ENCODE measurements around the gene GRIN1. TPM values are rescaled to one million over a fixed set of nuclear protein-coding genes. Genes with fewer than 3 reads are reported as not detected.
A peak's percentile ranks its signal among the peaks of the same experiment; 100 is the strongest.

GRIN1 gene
- total and polyA plus RNA-seq, 2 of the 13 experiments (the other 11 are each of a cell fraction or from before 2014, with no cell fraction given) = 0.13 TPM; not detected in 1

DNA sequence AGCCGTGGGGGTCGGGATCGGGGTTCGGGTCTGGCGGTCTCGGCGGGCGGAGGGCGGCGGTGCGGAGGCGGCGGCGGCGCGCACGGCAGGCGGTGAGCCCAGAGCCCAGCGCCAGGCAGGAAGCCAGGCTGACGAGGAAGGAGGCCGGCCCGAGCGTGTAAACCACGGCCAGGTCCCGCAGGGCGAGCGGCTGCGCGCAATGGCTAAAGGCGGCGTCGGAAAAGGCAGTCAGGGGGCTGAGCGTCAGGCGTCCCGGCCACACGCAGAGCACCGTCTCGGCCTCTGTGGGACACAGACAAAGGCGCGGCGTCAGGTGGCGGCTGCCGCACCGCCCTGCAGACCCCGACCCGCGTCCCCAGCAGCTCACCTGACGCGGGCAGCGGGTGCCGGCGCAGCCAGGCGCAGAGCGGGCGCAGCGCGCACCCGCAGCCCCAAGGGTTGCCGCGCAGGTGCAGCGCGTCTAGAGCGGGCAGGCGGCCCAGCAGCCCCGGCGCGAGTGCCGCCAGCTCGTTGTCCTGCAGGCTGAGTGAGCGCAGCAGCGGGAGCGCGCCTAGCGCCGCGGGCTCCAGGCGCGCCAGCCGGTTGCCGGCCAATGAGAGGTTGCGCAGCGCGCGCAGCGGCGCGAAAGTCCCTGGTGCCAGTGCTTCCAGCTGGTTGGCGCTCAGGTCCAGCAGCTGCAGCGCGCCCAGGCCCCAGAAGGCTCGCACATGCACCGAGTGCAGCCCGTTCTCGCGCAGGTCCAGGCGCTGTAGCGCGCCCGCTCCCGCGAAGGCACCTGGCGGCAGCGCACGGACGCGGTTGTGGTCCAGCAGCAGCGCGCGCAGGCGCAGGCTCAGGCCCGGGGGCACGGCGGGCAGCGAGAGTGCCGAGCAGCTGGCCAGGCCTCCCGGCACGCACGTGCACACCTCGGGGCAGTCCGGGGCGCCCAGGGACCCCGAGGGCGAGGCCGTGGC lies 30.2 kb downstream of the GRIN1 start (continued):
- TF ChIP-seq, protein P1, sequence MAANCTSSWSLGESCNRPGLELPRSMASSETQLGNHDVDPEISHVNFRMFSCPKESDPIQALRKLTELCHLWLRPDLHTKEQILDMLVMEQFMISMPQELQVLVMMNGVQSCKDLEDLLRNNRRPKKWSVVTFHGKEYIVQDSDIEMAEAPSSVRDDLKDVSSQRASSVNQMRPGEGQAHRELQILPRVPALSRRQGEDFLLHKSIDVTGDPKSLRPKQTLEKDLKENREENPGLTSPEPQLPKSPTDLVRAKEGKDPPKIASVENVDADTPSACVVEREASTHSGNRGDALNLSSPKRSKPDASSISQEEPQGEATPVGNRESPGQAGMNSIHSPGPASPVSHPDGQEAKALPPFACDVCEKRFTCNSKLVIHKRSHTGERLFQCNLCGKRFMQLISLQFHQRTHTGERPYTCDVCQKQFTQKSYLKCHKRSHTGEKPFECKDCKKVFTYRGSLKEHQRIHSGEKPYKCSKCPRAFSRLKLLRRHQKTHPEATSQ (CRISPR knock-in tag; IDR thresholded peaks at IDR 0.05; ENCODE audit: borderline replicate concordance) = no peak
- no peak for TF ChIP-seq POLR2G (IDR thresholded peaks at IDR 0.05; ENCODE audit: low read depth, low read length)
- TF ChIP-seq LCORL (IDR thresholded peaks at IDR 0.05) = no peak
- TF ChIP-seq LCORL (CRISPR knock-in tag; IDR thresholded peaks at IDR 0.05) = no peak
- peak; percentile 77; the same call in 1 of the 2 replicates for TF ChIP-seq MTA1 (CRISPR knock-in tag; IDR thresholded peaks at IDR 0.05; ENCODE audit: borderline replicate concordance)
- TF ChIP-seq, protein P2, sequence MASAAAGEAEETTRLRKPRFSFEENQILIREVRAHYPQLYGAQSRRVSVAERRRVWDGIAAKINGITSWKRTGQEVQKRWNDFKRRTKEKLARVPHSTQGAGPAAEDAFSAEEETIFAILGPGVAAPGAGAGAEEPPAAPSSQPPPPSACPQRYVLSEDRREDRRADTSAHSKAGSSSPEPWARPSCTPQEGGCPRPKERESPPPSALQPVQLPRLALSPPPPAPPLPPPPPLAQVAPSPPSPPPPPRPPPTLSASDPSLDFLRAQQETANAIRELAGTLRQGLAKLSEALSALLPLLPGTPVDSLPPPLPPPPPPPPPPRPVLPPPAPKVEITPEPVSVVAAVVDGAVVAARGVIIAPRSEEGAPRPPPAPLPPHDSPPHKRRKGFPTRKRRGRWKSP (CRISPR knock-in tag; IDR thresholded peaks at IDR 0.05) = peak; percentile 100
- TF ChIP-seq ZFYVE20 (CRISPR knock-in tag; IDR thresholded peaks at IDR 0.05; ENCODE audit: borderline replicate concordance, low read depth) = no peak
- TF ChIP-seq EP300 (IDR thresholded peaks at IDR 0.05; ENCODE audit: low read depth in 2 of 2, low read length in 2 of 2) = no peak
- TF ChIP-seq EP300 (CRISPR knock-in tag; IDR thresholded peaks at IDR 0.05; ENCODE audit: borderline replicate concordance) = no peak
- TF ChIP-seq ZNF790 (CRISPR knock-in tag; IDR thresholded peaks at IDR 0.05; ENCODE audit: borderline replicate concordance) = 0 out of 2 replicates have a peak, but pooled peaks have one; percentile 45
- TF ChIP-seq, protein P3, sequence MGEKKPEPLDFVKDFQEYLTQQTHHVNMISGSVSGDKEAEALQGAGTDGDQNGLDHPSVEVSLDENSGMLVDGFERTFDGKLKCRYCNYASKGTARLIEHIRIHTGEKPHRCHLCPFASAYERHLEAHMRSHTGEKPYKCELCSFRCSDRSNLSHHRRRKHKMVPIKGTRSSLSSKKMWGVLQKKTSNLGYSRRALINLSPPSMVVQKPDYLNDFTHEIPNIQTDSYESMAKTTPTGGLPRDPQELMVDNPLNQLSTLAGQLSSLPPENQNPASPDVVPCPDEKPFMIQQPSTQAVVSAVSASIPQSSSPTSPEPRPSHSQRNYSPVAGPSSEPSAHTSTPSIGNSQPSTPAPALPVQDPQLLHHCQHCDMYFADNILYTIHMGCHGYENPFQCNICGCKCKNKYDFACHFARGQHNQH (CRISPR knock-in tag; IDR thresholded peaks at IDR 0.05) = no peak
- no peak for TF ChIP-seq SP5 (CRISPR knock-in tag; IDR thresholded peaks at IDR 0.05; ENCODE audit: borderline replicate concordance, low read depth)
- 0 out of 2 replicates have a peak, but pooled peaks have one; percentile 72 for TF ChIP-seq ZNF552 (CRISPR knock-in tag; IDR thresholded peaks at IDR 0.05; ENCODE audit: borderline replicate concordance)
- no peak for TF ChIP-seq FOXK2 (IDR thresholded peaks at IDR 0.05)
- no peak for TF ChIP-seq NFE2L2 (IDR thresholded peaks at IDR 0.05; ENCODE audit: low read length)
- TF ChIP-seq MEF2D (CRISPR knock-in tag; IDR thresholded peaks at IDR 0.05) = no peak
- TF ChIP-seq, protein P4, sequence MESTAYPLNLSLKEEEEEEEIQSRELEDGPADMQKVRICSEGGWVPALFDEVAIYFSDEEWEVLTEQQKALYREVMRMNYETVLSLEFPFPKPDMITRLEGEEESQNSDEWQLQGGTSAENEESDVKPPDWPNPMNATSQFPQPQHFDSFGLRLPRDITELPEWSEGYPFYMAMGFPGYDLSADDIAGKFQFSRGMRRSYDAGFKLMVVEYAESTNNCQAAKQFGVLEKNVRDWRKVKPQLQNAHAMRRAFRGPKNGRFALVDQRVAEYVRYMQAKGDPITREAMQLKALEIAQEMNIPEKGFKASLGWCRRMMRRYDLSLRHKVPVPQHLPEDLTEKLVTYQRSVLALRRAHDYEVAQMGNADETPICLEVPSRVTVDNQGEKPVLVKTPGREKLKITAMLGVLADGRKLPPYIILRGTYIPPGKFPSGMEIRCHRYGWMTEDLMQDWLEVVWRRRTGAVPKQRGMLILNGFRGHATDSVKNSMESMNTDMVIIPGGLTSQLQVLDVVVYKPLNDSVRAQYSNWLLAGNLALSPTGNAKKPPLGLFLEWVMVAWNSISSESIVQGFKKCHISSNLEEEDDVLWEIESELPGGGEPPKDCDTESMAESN (CRISPR knock-in tag; conservative IDR thresholded peaks at IDR 0.05) = 0 out of 2 replicates have a peak, but pooled peaks have one; percentile 41
- TF ChIP-seq SP140L (CRISPR knock-in tag; IDR thresholded peaks at IDR 0.05; ENCODE audit: borderline replicate concordance) = no peak
- TF ChIP-seq ZNF496 (CRISPR knock-in tag; IDR thresholded peaks at IDR 0.05; ENCODE audit: insufficient replicate concordance) = no peak
- TF ChIP-seq ZNF652 (CRISPR knock-in tag; IDR thresholded peaks at IDR 0.05; ENCODE audit: borderline replicate concordance, low read depth) = no peak
- TF ChIP-seq NFYC (CRISPR knock-in tag; IDR thresholded peaks at IDR 0.05) = peak; percentile 26
- TF ChIP-seq ZNF333 (CRISPR knock-in tag; IDR thresholded peaks at IDR 0.05; ENCODE audit: borderline replicate concordance) = no peak
- no peak for TF ChIP-seq CHD4 (IDR thresholded peaks at IDR 0.05; ENCODE audit: borderline replicate concordance, low read length)
- no peak for TF ChIP-seq ATRX (CRISPR knock-in tag; IDR thresholded peaks at IDR 0.05; ENCODE audit: borderline replicate concordance)
- no peak for TF ChIP-seq RELA (CRISPR knock-in tag; IDR thresholded peaks at IDR 0.05)

All from HepG2 (cell line).